GM19099 (cell line): ENCODE measurements around the gene SOX18.

ENCODE experiments used
- POLR2A ChIP-seq: IDR thresholded peaks from 3 replicates; pipeline ENCODE4 v1.6.1; 2011; ENCODE audit warnings: low read depth; ENCODE audit not compliant: insufficient read length; ENCODE audit errors: extremely low read depth

The SOX18 gene

DNA sequence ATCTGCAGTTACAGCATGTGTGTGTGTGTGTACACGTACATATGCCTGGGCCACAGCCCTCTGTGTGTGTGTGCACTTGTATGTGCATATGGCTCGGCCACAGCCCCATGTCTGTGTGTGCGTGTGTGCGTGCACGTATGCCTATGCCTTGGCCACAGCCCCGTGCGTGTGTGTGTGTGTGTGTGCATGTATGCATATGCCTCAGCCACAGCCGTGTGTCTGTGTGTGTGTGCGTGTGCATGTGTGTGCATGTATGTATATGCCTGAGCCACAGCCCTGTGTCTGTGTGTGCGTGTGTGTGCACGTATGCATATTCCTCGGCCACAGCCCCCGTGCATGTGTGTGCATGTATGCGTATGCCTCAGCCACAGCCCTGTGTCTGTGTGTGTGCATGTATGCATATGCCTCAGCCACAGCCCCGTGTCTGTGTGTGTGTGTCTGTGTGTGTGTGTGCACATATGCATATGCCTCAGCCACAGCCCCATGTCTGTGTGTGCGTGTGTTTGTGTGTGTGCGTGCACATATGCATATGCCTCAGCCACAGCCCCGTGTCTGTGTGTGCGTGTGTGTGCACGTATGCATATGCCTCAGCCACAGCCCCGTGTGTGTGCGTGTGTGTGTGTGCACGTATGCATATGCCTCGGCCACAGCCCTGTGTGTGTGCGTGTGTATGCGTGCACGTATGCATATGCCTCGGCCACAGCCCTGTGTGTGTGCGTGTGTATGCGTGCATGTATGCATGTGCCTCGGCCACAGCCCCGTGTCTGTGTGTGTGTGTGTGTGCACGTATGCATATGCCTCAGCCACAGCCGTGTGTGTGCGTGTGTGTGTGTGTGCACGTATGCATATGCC is 28.1 kb downstream of the SOX18 start:
- TF ChIP-seq POLR2A, result no peak

DNA sequence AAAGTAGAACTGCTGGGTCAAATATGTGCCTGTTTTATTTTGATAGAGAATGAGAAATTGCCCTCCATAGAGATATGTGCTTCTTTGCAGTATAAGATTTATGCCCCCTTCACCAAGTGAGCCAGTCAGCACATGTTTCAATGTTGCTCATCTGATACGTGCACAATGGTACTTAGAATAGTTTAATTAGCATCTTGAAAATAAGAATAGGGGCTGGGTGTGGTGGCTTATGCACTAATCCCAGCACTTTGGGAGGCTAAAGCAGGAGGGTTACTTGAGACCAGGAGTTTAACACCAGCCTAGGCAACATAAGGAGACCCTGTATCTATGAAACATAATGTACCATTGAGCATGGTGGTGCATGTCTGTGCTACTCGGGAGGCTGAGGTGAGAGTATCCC is 33.8 kb downstream of the SOX18 start:
- TF ChIP-seq POLR2A, result no peak

DNA sequence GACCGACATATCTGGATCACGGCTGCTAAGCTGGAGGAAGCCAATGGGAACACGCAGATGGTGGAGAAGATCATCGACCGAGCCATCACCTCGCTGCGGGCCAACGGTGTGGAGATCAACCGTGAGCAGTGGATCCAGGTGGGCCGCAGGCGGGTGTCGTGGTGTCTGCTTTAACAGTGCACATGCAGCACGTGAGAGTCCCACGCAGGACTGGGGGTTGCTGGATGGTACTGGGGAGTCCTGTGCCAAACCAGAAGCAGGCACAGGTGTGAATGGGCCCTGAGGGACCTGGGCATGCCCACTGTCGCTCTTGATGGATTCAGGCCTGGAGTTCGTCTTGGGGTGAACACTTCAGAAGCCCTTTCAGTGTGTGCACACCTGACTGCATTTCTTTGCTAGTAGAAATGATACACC is 38.1 kb downstream of the SOX18 start:
- TF ChIP-seq POLR2A, result no peak

DNA sequence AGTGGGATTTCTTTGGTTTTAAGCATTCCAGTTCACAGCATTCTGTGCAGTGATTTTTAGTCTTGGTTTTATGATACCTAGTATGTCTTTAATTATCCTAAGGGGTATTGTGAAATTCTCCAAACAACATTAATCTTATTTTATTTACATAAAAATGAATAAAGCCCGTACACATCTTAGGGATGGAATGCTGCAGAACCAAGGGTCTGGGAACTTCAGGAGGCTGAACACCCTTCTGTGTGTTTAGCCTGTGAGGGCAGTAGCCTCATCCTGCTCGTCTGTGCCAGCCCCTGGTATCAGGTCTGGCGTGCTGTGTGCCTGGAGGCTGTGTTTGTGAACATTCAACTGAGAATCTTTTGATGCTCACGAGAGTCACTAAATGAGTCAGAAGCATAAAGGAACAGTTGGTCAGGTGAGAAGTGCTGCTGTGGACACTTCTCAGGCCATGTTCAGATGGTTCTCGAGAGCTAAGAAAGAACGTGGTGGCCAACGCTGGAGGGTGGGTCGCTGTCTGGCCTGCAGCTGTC is 38.7 kb downstream of the SOX18 start:
- TF ChIP-seq POLR2A, result no peak

DNA sequence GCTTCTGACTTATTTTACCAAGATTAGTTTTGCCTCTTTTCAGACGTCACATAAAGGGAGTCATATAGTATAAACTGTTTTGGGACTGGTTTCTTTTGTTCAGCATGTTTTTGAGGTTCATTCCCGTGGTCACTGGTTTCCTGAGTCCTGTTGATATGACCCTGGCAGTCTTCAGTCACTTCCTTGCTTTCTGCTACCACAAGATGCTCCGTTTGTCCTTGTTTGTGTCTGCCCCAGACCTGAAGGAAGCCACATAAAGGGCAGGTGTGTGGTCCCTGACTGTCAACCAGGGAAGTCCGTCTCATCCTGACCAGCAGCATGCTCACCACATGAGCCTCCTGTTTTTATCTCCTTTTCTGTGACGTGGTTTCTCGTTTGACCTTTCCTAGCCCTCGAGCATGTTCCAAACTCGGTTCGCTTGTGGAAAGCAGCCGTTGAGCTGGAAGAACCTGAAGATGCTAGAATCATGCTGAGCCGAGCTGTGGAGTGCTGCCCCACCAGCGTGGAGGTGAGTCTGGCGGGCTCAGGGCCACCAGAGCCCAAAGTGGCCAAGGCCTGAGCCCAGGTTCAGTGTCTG is 39.5 kb downstream of the SOX18 start:
- TF ChIP-seq POLR2A, result no peak

DNA sequence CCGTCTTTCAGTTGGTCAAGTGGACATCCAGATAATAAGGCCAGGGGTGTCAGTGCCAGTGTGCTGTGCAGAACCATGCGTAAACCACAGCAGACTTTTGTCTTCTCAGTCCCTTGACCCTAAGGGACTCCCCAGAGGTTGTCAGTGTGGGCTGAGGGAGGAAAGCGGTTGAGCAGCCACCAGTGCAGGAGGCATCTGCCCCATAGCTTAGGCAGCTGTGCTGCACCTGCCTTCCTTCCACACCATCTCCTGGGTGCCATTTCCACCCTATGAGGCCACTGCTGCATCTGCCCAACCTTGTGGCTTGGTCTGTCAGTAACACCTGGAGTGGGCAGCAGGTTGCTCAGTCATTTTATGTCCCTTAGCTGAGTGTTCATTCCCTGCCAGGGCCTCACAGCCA is 42.5 kb downstream of the SOX18 start:
- no peak for TF ChIP-seq POLR2A

DNA sequence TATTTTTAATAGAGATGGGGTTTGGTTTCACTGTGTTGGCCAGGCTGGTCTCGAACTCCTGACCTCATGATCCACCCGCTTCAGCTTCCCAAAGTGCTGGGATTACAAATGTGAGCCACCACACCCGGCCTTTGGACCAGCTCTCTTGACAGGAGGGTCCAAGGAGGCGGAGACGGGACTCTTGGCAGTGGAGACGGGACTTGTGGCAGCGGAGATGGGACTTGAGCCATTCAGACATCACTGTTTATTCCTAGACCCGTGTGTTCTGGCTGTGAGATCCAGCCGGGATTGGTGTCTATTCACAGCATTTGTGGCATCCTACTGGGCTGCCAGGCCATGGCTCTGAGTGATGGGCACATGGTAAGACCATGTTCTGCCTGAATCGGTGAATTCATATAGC is 42.9 kb downstream of the SOX18 start:
- TF ChIP-seq POLR2A, result no peak

DNA sequence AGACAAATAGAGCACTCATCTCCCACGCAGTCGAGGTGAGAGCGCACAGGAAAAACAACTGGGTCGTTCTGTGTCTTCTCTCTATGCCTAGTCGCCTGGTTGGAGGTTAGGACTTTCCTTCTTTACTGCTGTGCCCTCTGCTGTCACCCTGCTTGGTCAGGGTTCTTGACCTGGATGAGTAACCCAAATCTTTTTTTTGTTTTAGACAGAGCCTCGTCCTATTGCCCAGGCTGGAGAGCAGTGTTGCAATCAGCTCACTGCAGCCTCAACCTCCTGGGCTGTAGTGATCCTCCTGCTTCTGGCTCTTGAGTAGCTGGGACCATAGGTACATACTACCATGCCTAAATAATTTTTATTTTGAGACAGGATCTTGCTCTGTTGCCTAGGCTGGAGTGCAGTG is 44.0 kb downstream of the SOX18 start:
- no peak for TF ChIP-seq POLR2A

DNA sequence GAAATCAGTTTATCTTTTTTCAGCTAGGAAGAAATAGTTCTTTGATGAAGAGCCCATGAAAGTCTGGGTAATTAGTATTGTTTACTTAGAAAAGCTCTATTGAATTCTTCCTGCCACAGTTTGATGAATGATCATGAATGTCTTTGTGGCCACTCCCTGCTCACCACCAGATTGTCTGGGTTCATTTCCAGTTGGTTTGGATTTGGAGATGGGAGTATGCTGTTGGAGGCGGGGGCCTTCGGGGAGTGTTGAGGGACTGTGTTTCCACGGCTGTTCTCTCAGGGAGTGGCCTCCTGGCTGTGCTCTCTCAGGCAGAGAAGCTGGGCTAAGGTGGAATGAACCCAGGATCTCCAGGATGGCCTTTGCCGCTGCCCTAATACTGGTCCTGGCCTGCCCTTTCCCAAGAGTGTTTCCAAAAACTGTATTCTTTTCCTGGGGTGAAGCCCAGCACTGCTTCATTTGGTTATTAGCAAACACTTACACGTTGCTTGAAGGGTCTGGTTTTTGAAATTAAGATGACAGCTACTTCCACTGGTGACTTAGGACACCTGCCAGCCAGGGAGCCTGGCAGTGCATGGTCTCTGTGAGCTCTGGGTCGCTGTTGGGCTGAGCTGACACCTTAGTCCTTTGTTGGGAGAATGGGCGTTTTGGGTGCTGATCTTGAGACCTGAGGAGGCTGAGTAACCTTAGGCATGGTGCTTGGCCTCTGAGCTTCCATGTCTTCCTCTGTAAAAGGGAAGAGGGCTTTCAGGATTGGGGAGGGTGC is 45.3 kb downstream of the SOX18 start:
- no peak for TF ChIP-seq POLR2A

DNA sequence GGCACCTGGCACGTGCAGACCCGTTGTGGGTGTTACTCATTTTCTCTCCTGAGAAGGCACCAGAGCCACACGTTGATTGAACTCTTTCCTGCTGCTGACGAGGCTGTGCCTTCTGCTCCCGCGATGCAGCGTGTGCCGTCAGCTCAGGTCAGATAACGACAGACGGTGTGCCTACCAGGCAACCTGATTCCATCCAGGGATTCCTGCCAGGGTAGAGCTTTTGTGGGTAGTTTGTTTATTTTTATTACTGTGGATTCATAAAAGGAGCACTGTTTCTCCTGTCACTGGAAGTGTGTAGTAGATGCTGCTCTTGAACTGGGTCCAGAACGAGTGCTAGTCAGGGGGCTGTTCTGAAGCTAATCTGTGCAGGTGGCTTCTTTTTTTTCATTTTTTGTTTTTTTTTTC is 47.8 kb downstream of the SOX18 start:
- TF ChIP-seq POLR2A, result no peak

DNA sequence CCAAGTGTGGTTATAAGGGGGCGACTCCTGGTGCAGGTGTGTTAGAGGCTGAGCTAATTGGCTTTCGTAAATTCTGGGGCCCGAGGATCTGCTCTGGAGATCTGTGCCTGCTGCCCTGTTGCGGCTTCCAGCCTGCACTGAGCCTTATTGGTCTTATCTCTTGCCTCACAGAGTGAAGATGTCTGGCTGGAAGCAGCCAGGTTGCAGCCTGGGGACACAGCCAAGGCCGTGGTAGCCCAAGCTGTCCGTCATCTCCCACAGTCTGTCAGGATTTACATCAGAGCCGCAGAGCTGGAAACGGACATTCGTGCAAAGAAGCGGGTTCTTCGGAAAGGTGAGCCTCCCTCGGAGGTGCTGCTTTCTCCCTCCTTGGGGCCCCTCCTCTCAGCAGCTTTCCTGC is 48.5 kb downstream of the SOX18 start:
- no peak for TF ChIP-seq POLR2A
